ENCODE results near the gene DHX8.

Gene DHX8

GRCh38 chr17:43463241-43463640 lies 20.5 kb upstream of the DHX8 start:
- H3K4me3 ChIP-seq (ENCODE audit: low read depth, low read length) = no peak overlapping the region
- TF ChIP-seq CTCF (IDR thresholded peaks at IDR 0.05; ENCODE audit: low read depth, low read length) = no peak

DNA sequence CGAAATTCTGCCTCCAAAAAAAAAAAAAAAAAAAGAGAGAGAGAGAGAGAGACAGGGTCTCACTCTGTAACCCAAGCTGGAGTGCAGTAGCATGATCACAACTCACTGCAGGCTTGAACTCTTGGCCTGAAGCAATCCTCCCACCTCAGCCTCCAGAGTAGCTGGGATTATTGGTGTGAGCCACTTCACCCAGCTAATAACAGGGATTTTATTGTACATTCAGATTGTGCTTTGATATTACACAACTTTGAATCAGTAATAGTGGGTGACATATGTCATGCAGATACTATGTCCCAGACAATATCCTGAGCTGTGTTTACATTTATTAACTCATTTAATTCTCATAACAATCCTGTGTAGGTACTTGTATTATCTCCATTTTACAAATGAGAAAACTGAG lies 19.7 kb upstream of the DHX8 start:
- TF ChIP-seq CTCF (IDR thresholded peaks at IDR 0.05; ENCODE audit: low read depth, low read length) = no peak
- no peak overlapping the region for H3K4me3 ChIP-seq (ENCODE audit: low read depth, low read length)

DNA sequence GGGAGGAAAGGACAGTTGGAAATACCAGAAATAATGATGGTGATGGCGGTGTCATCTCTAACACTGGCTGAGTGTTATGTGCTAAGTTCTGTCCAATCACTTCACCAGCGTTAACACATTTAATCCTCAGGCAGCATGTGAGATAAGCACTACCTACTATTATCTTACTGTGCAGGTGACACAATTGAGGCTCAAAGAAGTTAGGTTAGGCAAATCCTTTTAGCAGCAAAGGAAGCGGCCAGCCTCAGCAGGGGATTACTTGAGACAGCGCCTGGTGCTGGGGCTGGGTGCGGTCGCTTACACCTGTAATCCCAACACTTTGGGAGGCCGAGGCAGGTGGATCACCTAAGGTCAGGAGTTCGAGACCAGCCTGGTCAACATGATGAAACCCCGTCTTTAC lies 18.7 kb upstream of the DHX8 start:
- H3K4me3 ChIP-seq (ENCODE audit: low read depth, low read length) = no peak overlapping the region
- no peak for TF ChIP-seq CTCF (IDR thresholded peaks at IDR 0.05; ENCODE audit: low read depth, low read length)

GRCh38 chr17:43467981-43468581 lies 15.7 kb upstream of the DHX8 start:
- H3K4me3 ChIP-seq (ENCODE audit: low read depth, low read length) = no peak overlapping the region
- TF ChIP-seq CTCF (IDR thresholded peaks at IDR 0.05; ENCODE audit: low read depth, low read length) = no peak

GRCh38 chr17:43468691-43469139 lies 15.1 kb upstream of the DHX8 start:
- no peak for TF ChIP-seq CTCF (IDR thresholded peaks at IDR 0.05; ENCODE audit: low read depth, low read length)
- no peak overlapping the region for H3K4me3 ChIP-seq (ENCODE audit: low read depth, low read length)

DNA sequence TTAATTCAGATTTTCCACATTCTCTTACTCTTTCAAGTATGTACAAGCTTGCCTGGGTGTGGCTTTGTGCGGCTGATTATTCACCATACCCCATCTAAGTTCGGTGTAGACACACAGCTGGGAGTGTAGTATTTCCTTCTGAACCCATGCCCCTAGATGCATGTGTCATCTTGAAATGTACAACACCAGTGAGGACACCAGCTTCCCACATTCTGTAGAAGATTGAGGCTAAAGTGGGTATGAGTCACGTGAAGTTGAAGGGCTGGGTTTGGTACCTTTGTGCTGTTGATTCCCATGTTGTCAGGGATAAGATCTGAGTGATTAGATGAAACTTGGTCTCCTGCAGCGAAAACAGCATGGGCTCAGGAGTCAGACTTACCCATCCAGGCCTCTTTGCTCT lies 14.6 kb upstream of the DHX8 start:
- no peak for TF ChIP-seq CTCF (IDR thresholded peaks at IDR 0.05; ENCODE audit: low read depth, low read length)
- H3K4me3 ChIP-seq (ENCODE audit: low read depth, low read length) = no peak overlapping the region

DNA sequence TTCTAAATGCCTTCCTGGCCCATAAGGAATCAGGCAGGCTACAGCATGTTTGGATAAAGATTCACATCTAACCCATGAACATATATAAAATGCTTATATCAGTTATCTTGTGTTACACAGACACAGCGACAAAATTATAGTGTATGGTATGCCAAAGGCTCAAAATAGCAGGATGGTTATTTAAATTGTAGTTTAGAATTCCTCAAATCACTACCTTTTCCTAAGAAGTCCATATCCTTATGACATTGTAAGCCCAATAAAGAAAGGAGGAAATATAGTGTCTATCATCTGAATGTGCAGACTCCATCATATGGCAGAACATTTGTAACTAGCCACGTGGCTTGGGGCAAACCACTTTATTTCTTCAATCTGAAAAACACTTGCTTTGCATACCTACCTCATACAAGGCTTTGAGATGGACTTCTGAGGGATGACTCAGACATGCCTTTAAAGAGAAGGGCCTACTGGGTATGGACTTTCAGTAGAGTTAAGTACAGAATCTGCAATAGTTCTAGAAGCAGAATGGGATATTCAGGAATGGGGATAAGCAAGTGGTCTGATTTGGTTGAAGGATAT lies 12.1 kb upstream of the DHX8 start:
- no peak overlapping the region for H3K4me3 ChIP-seq (ENCODE audit: low read depth, low read length)
- no peak for TF ChIP-seq CTCF (IDR thresholded peaks at IDR 0.05; ENCODE audit: low read depth, low read length)
